ENCODE data around the gene SASH1.

Gene SASH1

GRCh38 chr6:148436466-148436865 lies 93.8 kb downstream of the SASH1 start:
- no peak for DNase-seq (ENCODE audit: low read depth)

GRCh38 chr6:148438632-148439031 lies 96.0 kb downstream of the SASH1 start:
- DNase-seq (ENCODE audit: low read depth), result no peak

- DNase-seq (ENCODE audit: low read depth), result no peak
These were observed 97.4 kb downstream of the SASH1 start for GRCh38 chr6:148440016-148440415.

- no peak for DNase-seq (ENCODE audit: low read depth)
These were observed 98.3 kb downstream of the SASH1 start for GRCh38 chr6:148440877-148441453.

- no peak for DNase-seq (ENCODE audit: low read depth)
These were observed 98.8 kb downstream of the SASH1 start for GRCh38 chr6:148441454-148441911.

- no peak for DNase-seq (ENCODE audit: low read depth)
These were observed 101.3 kb downstream of the SASH1 start for GRCh38 chr6:148443798-148444560.

- no peak for DNase-seq (ENCODE audit: low read depth)
These were observed 102.5 kb downstream of the SASH1 start for GRCh38 chr6:148445116-148445515.

- no peak for DNase-seq (ENCODE audit: low read depth)
These were observed 103.0 kb downstream of the SASH1 start for GRCh38 chr6:148445620-148446019.

GRCh38 chr6:148446681-148447080 lies 104.0 kb downstream of the SASH1 start:
- DNase-seq (ENCODE audit: low read depth), result no peak

GRCh38 chr6:148447521-148448230 lies 105.0 kb downstream of the SASH1 start:
- no peak for DNase-seq (ENCODE audit: low read depth)

- DNase-seq (ENCODE audit: low read depth), result no peak
These were observed 105.9 kb downstream of the SASH1 start for GRCh38 chr6:148448369-148449012.

- DNase-seq (ENCODE audit: low read depth), result no peak
These were observed 108.2 kb downstream of the SASH1 start for GRCh38 chr6:148450866-148451265.

- DNase-seq (ENCODE audit: low read depth), result no peak
These were observed 109.1 kb downstream of the SASH1 start for GRCh38 chr6:148451690-148452089.

GRCh38 chr6:148452876-148453275 lies 110.2 kb downstream of the SASH1 start:
- no peak for DNase-seq (ENCODE audit: low read depth)

- DNase-seq (ENCODE audit: low read depth), result no peak
These were observed 111.3 kb downstream of the SASH1 start for GRCh38 chr6:148453906-148454305.

GRCh38 chr6:148455225-148455624 lies 112.6 kb downstream of the SASH1 start:
- DNase-seq (ENCODE audit: low read depth), result no peak

GRCh38 chr6:148455674-148456558 lies 113.3 kb downstream of the SASH1 start:
- no peak for DNase-seq (ENCODE audit: low read depth)

GRCh38 chr6:148457137-148457842 lies 114.7 kb downstream of the SASH1 start:
- no peak for DNase-seq (ENCODE audit: low read depth)

GRCh38 chr6:148457843-148458159 lies 115.2 kb downstream of the SASH1 start:
- DNase-seq (ENCODE audit: low read depth), result no peak

GRCh38 chr6:148459238-148459637 lies 116.6 kb downstream of the SASH1 start:
- DNase-seq (ENCODE audit: low read depth), result no peak
